ENCODE data around the gene GP1BA. TPM values are rescaled to one million over a fixed set of nuclear protein-coding genes. Genes with fewer than 3 reads are reported as not detected.

GP1BA gene
- total RNA-seq, 1 experiment from 2014 or later = 0.15 TPM

DNA sequence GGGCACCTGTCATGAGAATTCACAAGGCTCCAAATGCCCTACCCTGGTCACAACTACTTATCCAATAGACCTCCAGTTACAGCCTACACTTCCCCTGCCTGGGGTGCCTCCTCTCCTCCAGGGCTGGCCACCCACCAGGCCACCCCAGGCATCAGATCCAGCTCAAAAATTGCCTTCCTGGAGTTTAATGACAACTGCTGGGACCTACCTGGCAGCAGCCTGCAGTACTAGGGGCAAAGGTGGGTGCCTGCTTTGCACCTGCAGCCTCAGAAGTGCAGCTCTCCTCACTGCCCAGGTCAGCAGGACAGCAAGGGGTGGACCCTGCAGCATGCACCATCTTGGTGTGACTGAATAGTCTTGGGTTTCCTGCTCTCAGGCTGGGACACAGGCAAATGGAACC, 3.6 kb downstream of the GP1BA start:
- ATAC-seq (no peak), DNase-seq (ENCODE audit: low read depth, low spot score) (no peak)
- H3K9me3 ChIP-seq (ENCODE audit: control insufficient read depth, insufficient read depth, low read depth, low read length) = no peaks in the 10 kb centered on the region
- H3K36me3 ChIP-seq (ENCODE audit: control insufficient read depth, insufficient read depth, low read length) = peaks cover 5% of the 10 kb centered on the region; the same call in 1 of the 2 replicates
- CTCF ChIA-PET = interaction anchor here (0.6 kb wide), 1 partner anchor 27 kb away, joined by 3 read pairs; no protein-coding TSS in a partner anchor
- in situ Hi-C loops (cut with HindIII; ENCODE audit: low pct_unique_long_range_greater_than_20kb, low sequenced_read_pairs) = no loop called here
- H3K4me1 ChIP-seq (ENCODE audit: control insufficient read depth, insufficient read depth, low read length) = peaks cover 8% of the 10 kb centered on the region
- TF ChIP-seq SIN3A (IDR thresholded peaks at IDR 0.05; ENCODE audit: borderline replicate concordance, insufficient read depth, low read depth, low read length) = no peak
- TF ChIP-seq POLR2AphosphoS5 (IDR thresholded peaks at IDR 0.05; ENCODE audit: low read depth, low read length) = no peak; the same call in 1 of the 2 replicates
- TF ChIP-seq, protein P1, sequence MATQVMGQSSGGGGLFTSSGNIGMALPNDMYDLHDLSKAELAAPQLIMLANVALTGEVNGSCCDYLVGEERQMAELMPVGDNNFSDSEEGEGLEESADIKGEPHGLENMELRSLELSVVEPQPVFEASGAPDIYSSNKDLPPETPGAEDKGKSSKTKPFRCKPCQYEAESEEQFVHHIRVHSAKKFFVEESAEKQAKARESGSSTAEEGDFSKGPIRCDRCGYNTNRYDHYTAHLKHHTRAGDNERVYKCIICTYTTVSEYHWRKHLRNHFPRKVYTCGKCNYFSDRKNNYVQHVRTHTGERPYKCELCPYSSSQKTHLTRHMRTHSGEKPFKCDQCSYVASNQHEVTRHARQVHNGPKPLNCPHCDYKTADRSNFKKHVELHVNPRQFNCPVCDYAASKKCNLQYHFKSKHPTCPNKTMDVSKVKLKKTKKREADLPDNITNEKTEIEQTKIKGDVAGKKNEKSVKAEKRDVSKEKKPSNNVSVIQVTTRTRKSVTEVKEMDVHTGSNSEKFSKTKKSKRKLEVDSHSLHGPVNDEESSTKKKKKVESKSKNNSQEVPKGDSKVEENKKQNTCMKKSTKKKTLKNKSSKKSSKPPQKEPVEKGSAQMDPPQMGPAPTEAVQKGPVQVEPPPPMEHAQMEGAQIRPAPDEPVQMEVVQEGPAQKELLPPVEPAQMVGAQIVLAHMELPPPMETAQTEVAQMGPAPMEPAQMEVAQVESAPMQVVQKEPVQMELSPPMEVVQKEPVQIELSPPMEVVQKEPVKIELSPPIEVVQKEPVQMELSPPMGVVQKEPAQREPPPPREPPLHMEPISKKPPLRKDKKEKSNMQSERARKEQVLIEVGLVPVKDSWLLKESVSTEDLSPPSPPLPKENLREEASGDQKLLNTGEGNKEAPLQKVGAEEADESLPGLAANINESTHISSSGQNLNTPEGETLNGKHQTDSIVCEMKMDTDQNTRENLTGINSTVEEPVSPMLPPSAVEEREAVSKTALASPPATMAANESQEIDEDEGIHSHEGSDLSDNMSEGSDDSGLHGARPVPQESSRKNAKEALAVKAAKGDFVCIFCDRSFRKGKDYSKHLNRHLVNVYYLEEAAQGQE (IDR thresholded peaks at IDR 0.05; ENCODE audit: insufficient read depth in 1 of 2, low read depth in 2 of 2, low read length in 1 of 2) = no peak
- TF ChIP-seq, protein P2, sequence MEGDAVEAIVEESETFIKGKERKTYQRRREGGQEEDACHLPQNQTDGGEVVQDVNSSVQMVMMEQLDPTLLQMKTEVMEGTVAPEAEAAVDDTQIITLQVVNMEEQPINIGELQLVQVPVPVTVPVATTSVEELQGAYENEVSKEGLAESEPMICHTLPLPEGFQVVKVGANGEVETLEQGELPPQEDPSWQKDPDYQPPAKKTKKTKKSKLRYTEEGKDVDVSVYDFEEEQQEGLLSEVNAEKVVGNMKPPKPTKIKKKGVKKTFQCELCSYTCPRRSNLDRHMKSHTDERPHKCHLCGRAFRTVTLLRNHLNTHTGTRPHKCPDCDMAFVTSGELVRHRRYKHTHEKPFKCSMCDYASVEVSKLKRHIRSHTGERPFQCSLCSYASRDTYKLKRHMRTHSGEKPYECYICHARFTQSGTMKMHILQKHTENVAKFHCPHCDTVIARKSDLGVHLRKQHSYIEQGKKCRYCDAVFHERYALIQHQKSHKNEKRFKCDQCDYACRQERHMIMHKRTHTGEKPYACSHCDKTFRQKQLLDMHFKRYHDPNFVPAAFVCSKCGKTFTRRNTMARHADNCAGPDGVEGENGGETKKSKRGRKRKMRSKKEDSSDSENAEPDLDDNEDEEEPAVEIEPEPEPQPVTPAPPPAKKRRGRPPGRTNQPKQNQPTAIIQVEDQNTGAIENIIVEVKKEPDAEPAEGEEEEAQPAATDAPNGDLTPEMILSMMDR (IDR thresholded peaks at IDR 0.05) = no peak
- TF ChIP-seq TCF7L2 (IDR thresholded peaks at IDR 0.05; ENCODE audit: low read depth, low read length) = no peak
- POLR2A ChIA-PET = interaction anchor here (0.8 kb wide), 1 partner anchor 41 kb away, joined by 3 read pairs; no protein-coding TSS in a partner anchor
- H3K27ac ChIP-seq (ENCODE audit: low read length) = no peak overlapping the region
- intact Hi-C loops (cut with micrococcal nuclease; ENCODE audit: unreplicated experiment) = no loop called here
- BruUV-seq (replicated peaks) = no TSS peak
- no peak overlapping the region for H3K4me3 ChIP-seq (ENCODE audit: low read depth in 2 of 2, low read length in 2 of 2)
- no peaks in the 10 kb centered on the region for H3K27me3 ChIP-seq (ENCODE audit: control insufficient read depth, insufficient read depth, low read length)

DNA sequence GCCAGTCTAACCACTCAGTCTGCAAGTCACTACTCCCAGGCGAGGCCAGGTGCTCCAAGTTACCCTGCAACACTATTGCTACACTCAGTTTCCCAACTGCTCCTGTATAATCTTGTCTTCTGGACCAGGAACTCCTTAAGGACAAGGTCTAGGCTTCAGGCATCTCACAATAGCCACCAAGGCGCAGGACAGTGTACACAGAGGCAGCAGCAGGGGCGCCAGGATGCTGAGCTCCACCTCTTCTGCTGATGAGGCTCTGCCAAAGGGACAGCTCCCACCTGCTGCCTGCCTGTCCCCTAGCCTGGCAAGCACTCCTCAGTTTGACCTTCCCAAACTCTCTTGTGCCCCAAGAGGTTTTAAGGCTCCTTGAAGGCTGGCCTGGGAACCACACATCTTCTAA, 4.4 kb downstream of the GP1BA start:
- Histone ChIP-seq H3K4me1 (ENCODE audit: control insufficient read depth, insufficient read depth, low read length) (peaks cover 8% of the 10 kb centered on the region), H3K4me3 (ENCODE audit: low read depth in 2 of 2, low read length in 2 of 2) (no peak overlapping the region), H3K36me3 (ENCODE audit: control insufficient read depth, insufficient read depth, low read length) (peaks cover 11% of the 10 kb centered on the region), H3K9me3 (ENCODE audit: control insufficient read depth, insufficient read depth, low read depth, low read length) (no peaks in the 10 kb centered on the region), H3K27me3 (ENCODE audit: control insufficient read depth, insufficient read depth, low read length) (no peaks in the 10 kb centered on the region), H3K27ac (ENCODE audit: low read length) (no peak overlapping the region)
- intact Hi-C loops (cut with micrococcal nuclease; ENCODE audit: unreplicated experiment) = no loop called here
- no TSS peak for BruUV-seq (replicated peaks)
- ATAC-seq (no peak), DNase-seq (ENCODE audit: low read depth, low spot score) (no peak)
- no peak for TF ChIP-seq POLR2AphosphoS5 (IDR thresholded peaks at IDR 0.05; ENCODE audit: low read depth, low read length)
- TF ChIP-seq, protein P2 (IDR thresholded peaks at IDR 0.05) = no peak
- TF ChIP-seq SIN3A (IDR thresholded peaks at IDR 0.05; ENCODE audit: borderline replicate concordance, insufficient read depth, low read depth, low read length) = no peak
- TF ChIP-seq, protein P1 (IDR thresholded peaks at IDR 0.05; ENCODE audit: insufficient read depth in 1 of 2, low read depth in 2 of 2, low read length in 1 of 2) = no peak
- TF ChIP-seq TCF7L2 (IDR thresholded peaks at IDR 0.05; ENCODE audit: low read depth, low read length) = no peak
- POLR2A ChIA-PET = interaction anchor here (0.8 kb wide), 1 partner anchor 42 kb away, joined by 3 read pairs; no protein-coding TSS in a partner anchor
- CTCF ChIA-PET = interaction anchor here (1.1 kb wide), 1 partner anchor 27 kb away, joined by 4 read pairs; no protein-coding TSS in a partner anchor
- in situ Hi-C loops (cut with HindIII; ENCODE audit: low pct_unique_long_range_greater_than_20kb, low sequenced_read_pairs) = no loop called here
